Vagina (tissue), 2 donors: ENCODE data around the gene EZR. TPM values are rescaled to one million over a fixed set of nuclear protein-coding genes. Genes with fewer than 3 reads are reported as not detected.

ENCODE experiments used
- DNase-seq, 2 donors: peaks; one replicate each; pipeline ENCODE4 v3.0.0-alpha.2; 2017; ENCODE audit errors: extremely low spot score in 2 of 2
- H3K27ac ChIP-seq: fragments of 200-600 bp; sonication (generic); one replicate; pipeline ENCODE4 v1.5.1; 2019
- H3K27me3 ChIP-seq: fragments of 200-600 bp; sonication (generic); one replicate; pipeline ENCODE4 v1.5.1; 2019
- H3K36me3 ChIP-seq, 2 donors: fragments of 200-600 bp; sonication (generic); one replicate each; pipeline ENCODE4 v1.5.1; 2017 to 2019
- H3K4me1 ChIP-seq: fragments of 200-600 bp; sonication (generic); one replicate; pipeline ENCODE4 v1.5.1; 2019
- H3K4me3 ChIP-seq, 2 donors: fragments of 200-600 bp; sonication (generic); 1 replicate in 1 of 2; 2 replicates in 1 of 2; pipeline ENCODE4 v1.5.1; 2016 to 2019
- H3K9me3 ChIP-seq: fragments of 200-600 bp; sonication (generic); one replicate; pipeline ENCODE4 v1.5.1; 2019
- CTCF ChIP-seq, 3 experiments: fragments of 450-650 bp in 2 of 3; fragments of 200-600 bp in 1 of 3; sonication (generic) in 1 of 3; IDR thresholded peaks; one replicate each; pipeline ENCODE4 v1.5.1; 2017 to 2019; ENCODE audit warnings: antibody characterized with exemption in 3 of 3, mild to moderate bottlenecking in 2 of 3, moderate library complexity in 2 of 3
- POLR2A ChIP-seq, 2 donors: fragments of 450-650 bp; IDR thresholded peaks; one replicate each; pipeline ENCODE4 v1.6.1; 2017; ENCODE audit warnings: antibody characterized with exemption in 2 of 2, mild to moderate bottlenecking in 2 of 2, moderate library complexity in 2 of 2
- POLR2AphosphoS5 ChIP-seq, 2 donors: sonication (generic); formaldehyde crosslinking; IDR thresholded peaks; one replicate each; pipeline ENCODE4 v1.9.0; 2017; ENCODE audit warnings: antibody characterized with exemption in 2 of 2, mild to moderate bottlenecking in 2 of 2, low read depth in 1 of 2; ENCODE audit not compliant: insufficient read depth in 1 of 2
- intact Hi-C: fragments of 100-400 bp; cut with DNase I; formaldehyde crosslinking; loops from one replicate; pipeline ENCODE4 v1.15.1; 2023
- microRNA-seq: library from miRNA; unstranded; fragments of <30 nt; microRNA quantifications from one replicate; pipeline ENCODE4, GENCODE V29; 2017; ENCODE audit warnings: borderline number of aligned reads, borderline replicate concordance
- small RNA-seq: library from RNA; depleted of rRNA; stranded (forward); fragments of <200 nt; gene quantifications from one replicate; pipeline ENCODE3, GENCODE V24; 2016
- total RNA-seq: library from RNA; depleted of rRNA; stranded (reverse); fragments of >200 nt; gene quantifications from one replicate; pipeline ENCODE4 v1.2.3, GENCODE V29; 2016

The EZR gene
- total RNA-seq, 1 donor from 2014 or later = 99.7 TPM

DNA sequence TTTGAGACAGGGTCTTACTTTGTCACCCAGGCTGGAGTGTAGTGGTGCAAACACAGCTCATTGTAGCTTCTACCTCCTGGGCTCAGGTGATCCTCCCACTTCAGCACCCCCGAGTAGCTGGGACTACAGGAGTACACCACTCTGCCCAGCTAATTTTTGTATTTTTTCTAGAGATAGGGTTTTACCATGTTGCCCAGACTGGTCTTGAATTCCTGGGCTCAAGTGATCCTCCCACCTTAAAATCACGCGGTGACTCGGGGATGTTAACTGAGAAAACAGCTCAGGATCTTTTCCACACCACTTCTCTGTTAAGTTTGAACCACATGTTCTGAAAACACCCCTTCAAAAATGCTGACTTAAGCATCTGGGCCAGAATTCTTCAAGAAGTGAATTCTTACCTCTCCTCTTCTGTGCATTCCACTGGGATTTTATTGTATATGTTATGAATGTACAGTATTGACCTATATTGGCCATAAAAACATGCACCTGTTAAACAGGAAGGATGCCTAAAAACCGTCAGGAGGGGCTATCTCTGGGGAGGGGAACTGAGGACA, 96.9 kb downstream of the EZR start:
- Histone ChIP-seq H3K9me3 (no peaks in the 10 kb centered on the region), H3K27ac (no peak overlapping the region), H3K4me1 (no peaks in the 10 kb centered on the region), H3K27me3 (no peaks in the 10 kb centered on the region), H3K36me3 (no peaks in the 10 kb centered on the region), H3K4me3 (no peak overlapping the region)
- TF ChIP-seq CTCF (IDR thresholded peaks at IDR 0.05) = no peak
- TF ChIP-seq POLR2A (IDR thresholded peaks at IDR 0.05) = no peak
- TF ChIP-seq POLR2AphosphoS5 (IDR thresholded peaks at IDR 0.05; ENCODE audit: insufficient read depth in 1 of 2, low read depth in 1 of 2) = no peak
- no peak for DNase-seq
- intact Hi-C loops = no loop called here

DNA sequence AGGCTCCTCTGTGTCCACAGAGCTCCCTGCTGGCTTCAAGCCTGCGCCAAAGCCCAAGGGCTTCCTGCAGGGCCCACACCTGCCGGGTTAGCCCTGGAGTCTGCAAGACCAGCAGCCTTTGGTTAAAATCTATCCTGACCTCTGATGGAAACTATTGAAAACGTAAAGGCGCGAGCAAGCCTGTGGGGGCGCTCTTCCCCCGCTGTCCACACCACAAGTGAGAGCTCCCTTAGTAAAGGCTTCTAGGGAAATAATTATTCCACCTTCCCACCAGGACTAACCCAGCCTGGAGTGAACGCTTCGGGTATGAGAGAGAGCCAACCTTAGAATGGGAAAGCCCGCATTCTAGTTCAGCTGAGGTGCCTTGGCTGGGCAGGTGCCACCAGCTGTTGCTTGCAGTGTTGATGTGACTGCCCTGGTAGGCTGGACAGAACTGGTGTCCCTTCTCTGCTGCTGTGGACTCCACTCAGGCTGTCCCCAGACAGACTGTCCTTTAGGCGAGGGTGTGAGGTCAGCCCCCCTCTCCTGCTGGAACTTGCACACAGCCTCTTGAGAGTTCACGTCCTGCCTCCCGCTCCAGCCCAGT, 100.6 kb downstream of the EZR start:
- intact Hi-C loops = no loop called here
- Histone ChIP-seq H3K27ac (no peak overlapping the region), H3K4me3 (no peak overlapping the region), H3K9me3 (no peaks in the 10 kb centered on the region), H3K4me1 (no peaks in the 10 kb centered on the region), H3K27me3 (no peaks in the 10 kb centered on the region), H3K36me3 (no peaks in the 10 kb centered on the region)
- TF ChIP-seq POLR2AphosphoS5 (IDR thresholded peaks at IDR 0.05; ENCODE audit: insufficient read depth in 1 of 2, low read depth in 1 of 2) (no peak), POLR2A (IDR thresholded peaks at IDR 0.05) (no peak), CTCF (IDR thresholded peaks at IDR 0.05) (no peak)
- no peak for DNase-seq

GRCh38 chr6:158717341-158718330, 101.5 kb downstream of the EZR start:
- H3K4me1 ChIP-seq = no peaks in the 10 kb centered on the region
- H3K9me3 ChIP-seq = no peaks in the 10 kb centered on the region
- no peak for DNase-seq
- H3K27me3 ChIP-seq = no peaks in the 10 kb centered on the region
- no peak overlapping the region for H3K27ac ChIP-seq
- TF ChIP-seq POLR2A (IDR thresholded peaks at IDR 0.05) (no peak), POLR2AphosphoS5 (IDR thresholded peaks at IDR 0.05; ENCODE audit: insufficient read depth in 1 of 2, low read depth in 1 of 2) (no peak), CTCF (IDR thresholded peaks at IDR 0.05) (no peak)
- no peaks in the 10 kb centered on the region for H3K36me3 ChIP-seq
- H3K4me3 ChIP-seq = no peak overlapping the region
- intact Hi-C loops = no loop called here

Small RNA genes lying within 50 kb of the gene (microRNA-seq; reads per million reads assigned to microRNA genes)
- not detected for gene MIR3918

Small RNA genes lying within 50 kb of the gene (small RNA-seq; reads per million reads assigned to genes)
- gene MIR3918 = not detected

Other genes starting within 250 kb of the EZR start
- 65.8 TPM for gene DYNLT1, start 174.6 kb downstream of the EZR start, total RNA-seq
- gene SYTL3, start 169.3 kb downstream of the EZR start, total RNA-seq = 10.8 TPM
- 14.5 TPM for gene RSPH3, start 180.8 kb upstream of the EZR start, total RNA-seq
- gene TAGAP, start 225.6 kb upstream of the EZR start, total RNA-seq = 8.1 TPM